Prostate gland (tissue), 2 donors: ENCODE measurements around the gene BABAM2. TPM values are rescaled to one million over a fixed set of nuclear protein-coding genes. Genes with fewer than 3 reads are reported as not detected.
A peak's percentile ranks its signal among the peaks of the same experiment; 100 is the strongest.

Experiments
- DNase-seq: peaks from one replicate; pipeline ENCODE4 v3.0.0-alpha.2; 2019; ENCODE audit warnings: low spot score
- H3K27ac ChIP-seq, 2 donors: fragments of 200-600 bp; sonication (generic); 2 replicates each; pipeline ENCODE4 v1.5.1; 2017 to 2019
- H3K27me3 ChIP-seq: fragments of 200-600 bp; sonication (generic); replicated peaks from 2 replicates; pipeline ENCODE4 v1.5.1; 2019; ENCODE audit not compliant: insufficient read depth
- H3K36me3 ChIP-seq, 2 donors: fragments of 200-600 bp; sonication (generic); 1 replicate in 1 of 2; 2 replicates in 1 of 2; pipeline versions ENCODE4 v1.5.1 to v1.8.1; 2017 to 2019
- H3K4me1 ChIP-seq: fragments of 200-600 bp; sonication (generic); replicated peaks from 2 replicates; pipeline ENCODE4 v1.5.1; 2019
- H3K4me3 ChIP-seq, 2 donors: fragments of 200-600 bp; sonication (generic); 2 replicates each; pipeline ENCODE4 v1.5.1; 2017 to 2019
- H3K9me3 ChIP-seq: fragments of 200-600 bp; sonication (generic); 2 replicates; pipeline ENCODE4 v1.5.1; 2017
- CTCF ChIP-seq, 4 experiments: fragments of 200-600 bp in 2 of 4; fragments of 450-650 bp in 2 of 4; sonication (generic) in 2 of 4; IDR thresholded peaks; 1 replicate in 3 of 4; 2 replicates in 1 of 4; pipeline ENCODE4 v1.5.1; 2016 to 2019; ENCODE audit warnings: antibody characterized with exemption in 4 of 4, mild to moderate bottlenecking in 2 of 4, moderate library complexity in 2 of 4
- POLR2A ChIP-seq: fragments of 450-650 bp; IDR thresholded peaks from one replicate; pipeline ENCODE4 v1.6.1; 2016; ENCODE audit warnings: antibody characterized with exemption, mild to moderate bottlenecking
- POLR2AphosphoS5 ChIP-seq: sonication (generic); formaldehyde crosslinking; IDR thresholded peaks from one replicate; pipeline ENCODE4 v1.6.1; 2017; ENCODE audit warnings: antibody characterized with exemption
- WGBS: methylation state at CpG from one replicate; pipeline ENCODE4 v1.1.5; 2018; 5-methylcytosine and 5-hydroxymethylcytosine counted together
- intact Hi-C: fragments of 100-400 bp; cut with DNase I; formaldehyde crosslinking; loops from one replicate; pipeline ENCODE4 v1.14.2; 2022
- total RNA-seq, 2 donors: library from RNA; depleted of rRNA; stranded (reverse); fragments of >200 nt; gene quantifications; one replicate each; pipeline ENCODE4 v1.1.0, GENCODE V29; 2016

The BABAM2 gene
- total RNA-seq, 2 donors from 2014 or later, result 35.8 to 37.3 TPM

GRCh38 chr2:28320009-28320365 is 429.5 kb downstream of the BABAM2 start:
- H3K27ac ChIP-seq, result peak overlapping the region in 1 of 2 donors; percentile 36
- DNase-seq, result no peak
- no peaks in the 10 kb centered on the region for H3K27me3 ChIP-seq
- intact Hi-C loops, result no loop called here
- TF ChIP-seq POLR2A (no peak), POLR2AphosphoS5 (no peak), CTCF (IDR thresholded peaks at IDR 0.05) (no peak)
- WGBS, result 85% methylated on average over 6 of the region's 6 CpGs
- no peaks in the 10 kb centered on the region for H3K9me3 ChIP-seq
- H3K4me1 ChIP-seq, result peaks cover 12% of the 10 kb centered on the region
- no peaks in the 10 kb centered on the region for H3K36me3 ChIP-seq
- no peak overlapping the region for H3K4me3 ChIP-seq

DNA sequence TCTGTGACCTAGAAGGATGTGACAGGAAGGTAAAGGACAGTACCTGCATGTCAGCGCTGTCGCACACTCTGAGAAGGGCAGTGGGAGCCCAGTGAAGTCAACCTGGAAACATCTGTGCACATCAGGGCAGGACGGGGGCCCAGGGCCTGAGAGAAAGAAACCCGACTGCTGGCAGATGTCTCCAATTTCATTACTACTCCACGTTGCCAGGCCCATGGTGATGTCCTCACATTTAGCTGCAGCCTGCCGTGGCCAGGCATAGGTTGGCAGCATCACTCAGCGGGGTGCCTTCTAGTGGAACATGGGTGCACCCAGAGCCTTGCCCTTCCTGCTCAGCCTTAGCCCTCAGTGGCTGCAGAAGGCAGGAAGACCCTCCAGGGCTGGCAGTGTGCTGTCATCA is 429.8 kb downstream of the BABAM2 start:
- no peak for TF ChIP-seq POLR2AphosphoS5
- TF ChIP-seq POLR2A, result no peak
- no peak for TF ChIP-seq CTCF (IDR thresholded peaks at IDR 0.05)
- no peaks in the 10 kb centered on the region for H3K9me3 ChIP-seq
- H3K4me1 ChIP-seq, result peaks cover 12% of the 10 kb centered on the region
- 84% methylated on average over 7 of the region's 7 CpGs for WGBS
- no peak overlapping the region for H3K27ac ChIP-seq
- intact Hi-C loops, result no loop called here
- H3K4me3 ChIP-seq, result no peak overlapping the region
- DNase-seq, result no peak
- no peaks in the 10 kb centered on the region for H3K36me3 ChIP-seq
- H3K27me3 ChIP-seq, result no peaks in the 10 kb centered on the region

DNA sequence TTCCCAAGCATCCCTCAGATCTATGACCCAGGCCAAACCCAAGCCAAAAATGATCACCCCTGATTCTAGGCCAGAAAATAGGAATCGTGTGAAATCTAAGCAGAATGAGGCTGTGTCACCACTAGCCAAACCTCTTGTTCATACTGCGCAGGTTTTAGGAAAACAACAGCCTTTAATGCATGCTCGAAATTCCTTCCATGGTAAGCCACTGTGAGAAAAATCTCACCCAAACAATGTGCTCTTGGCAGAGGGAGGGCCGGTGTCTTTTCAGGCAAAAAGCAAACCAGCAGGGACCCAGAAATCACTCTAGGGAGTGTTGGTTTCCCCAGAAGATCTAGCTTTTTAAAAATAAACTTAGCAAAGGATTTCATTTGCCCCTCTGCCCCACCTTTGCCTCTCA is 430.9 kb downstream of the BABAM2 start:
- H3K36me3 ChIP-seq, result no peaks in the 10 kb centered on the region
- intact Hi-C loops, result no loop called here
- H3K4me3 ChIP-seq, result no peak overlapping the region
- H3K9me3 ChIP-seq, result no peaks in the 10 kb centered on the region
- no peaks in the 10 kb centered on the region for H3K27me3 ChIP-seq
- no peak overlapping the region for H3K27ac ChIP-seq
- no peak for DNase-seq
- H3K4me1 ChIP-seq, result peaks cover 12% of the 10 kb centered on the region
- WGBS, result 73% methylated on average over 4 of the region's 4 CpGs
- TF ChIP-seq POLR2AphosphoS5, result no peak
- no peak for TF ChIP-seq CTCF (IDR thresholded peaks at IDR 0.05)
- TF ChIP-seq POLR2A, result no peak

GRCh38 chr2:28322051-28322450 is 431.5 kb downstream of the BABAM2 start:
- no peak overlapping the region for H3K27ac ChIP-seq

More at GRCh38 chr2:28322051-28322450, 431.5 kb downstream of the BABAM2 start:
- no peak overlapping the region for H3K4me3 ChIP-seq
- no peaks in the 10 kb centered on the region for H3K27me3 ChIP-seq
- no peak for DNase-seq
- intact Hi-C loops, result no loop called here
- TF ChIP-seq CTCF (IDR thresholded peaks at IDR 0.05) (no peak), POLR2AphosphoS5 (no peak), POLR2A (no peak)
- no peaks in the 10 kb centered on the region for H3K9me3 ChIP-seq
- no peaks in the 10 kb centered on the region for H3K36me3 ChIP-seq
- 90% methylated on average over 5 of the region's 5 CpGs for WGBS
- peaks cover 12% of the 10 kb centered on the region for H3K4me1 ChIP-seq
